T-helper 2 cell treated with Interferon-gamma antibody and Interleukin-4, amounts not matched to agents 5 μg/mL and 100 μg/mL, for 36 hours (primary cell): ENCODE measurements around the gene CDC42EP4.
"Not testable (repeated sequence)": the region's sequence is repeated elsewhere in the genome, so short reads cannot be mapped to it uniquely, and the experiment has no call there.

ENCODE experiments used
- DNase-seq: peaks from one replicate; pipeline ENCODE4 v3.0.0; 2021; ENCODE audit warnings: low spot score
- H3K27ac Mint-ChIP-seq: one replicate; pipeline ENCODE4 v1.8.0; 2021; ENCODE audit warnings: mild to moderate bottlenecking, mixed read lengths
- H3K27me3 Mint-ChIP-seq: one replicate; pipeline ENCODE4 v1.8.0; 2021; ENCODE audit warnings: low read depth, mixed read lengths
- H3K36me3 Mint-ChIP-seq: one replicate; pipeline ENCODE4 v1.8.0; 2021; ENCODE audit warnings: low read depth, mixed read lengths
- H3K4me1 Mint-ChIP-seq: one replicate; pipeline ENCODE4 v1.8.0; 2021; ENCODE audit warnings: low read depth, mixed read lengths
- H3K4me3 Mint-ChIP-seq: one replicate; pipeline ENCODE4 v1.8.0; 2022; ENCODE audit warnings: mild to moderate bottlenecking, moderate library complexity, mixed read lengths
- H3K9me3 Mint-ChIP-seq: one replicate; pipeline ENCODE4 v1.8.0; 2021; ENCODE audit warnings: mixed read lengths

The CDC42EP4 gene

DNA sequence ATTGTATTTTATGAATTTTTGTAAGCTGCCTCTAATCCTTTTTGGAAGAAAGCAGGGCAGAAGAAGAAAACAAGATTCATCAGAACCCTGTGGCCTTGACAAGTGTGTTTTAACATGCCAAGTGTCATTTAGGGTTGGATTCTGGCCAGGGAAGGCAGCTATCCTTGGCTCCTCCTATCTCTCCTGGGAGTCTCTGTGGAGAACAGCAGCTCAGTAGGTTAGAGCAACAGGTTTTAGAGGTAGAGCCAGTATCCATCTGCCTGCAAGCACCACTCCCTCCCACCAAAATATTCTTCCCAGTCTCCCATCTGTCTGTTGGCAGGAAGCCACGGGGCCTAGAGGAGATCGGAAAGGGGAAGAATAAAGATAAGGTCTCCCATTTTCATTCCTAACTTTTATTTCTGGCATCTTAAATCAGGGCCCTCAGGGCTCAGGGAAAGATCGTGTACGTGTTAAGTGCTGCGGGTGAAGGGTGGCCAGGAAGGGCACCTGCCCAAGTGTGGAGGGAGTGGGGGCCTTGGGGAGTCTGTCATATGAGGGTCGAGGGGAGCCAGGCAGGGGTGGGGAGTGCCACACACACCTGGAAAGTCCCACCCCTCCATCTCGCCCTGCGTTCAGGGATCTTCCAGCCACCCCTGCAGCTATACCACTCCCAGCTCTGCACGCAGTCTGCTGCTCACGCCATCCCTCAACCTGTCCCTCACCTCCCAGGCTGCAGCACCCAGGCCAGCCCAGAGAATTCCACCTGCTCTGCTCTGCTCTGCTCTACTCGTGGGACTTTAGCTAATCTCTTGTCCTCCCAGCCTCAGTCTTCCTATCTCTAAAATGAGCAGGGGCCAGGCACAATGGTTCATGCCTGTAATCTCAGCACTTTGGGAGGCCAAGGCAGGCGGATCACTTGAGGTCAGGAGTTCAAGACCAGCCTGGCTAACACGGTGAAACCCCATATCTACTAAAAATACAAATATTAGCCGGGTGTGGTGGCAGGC is 33.0 kb downstream of the CDC42EP4 start:
- no peak for DNase-seq
- no peaks in the 10 kb centered on the region for H3K36me3 Mint-ChIP-seq
- H3K9me3 Mint-ChIP-seq: no peaks in the 10 kb centered on the region
- no peaks in the 10 kb centered on the region for H3K4me1 Mint-ChIP-seq
- no peak overlapping the region for H3K4me3 Mint-ChIP-seq
- H3K27me3 Mint-ChIP-seq: peaks cover 2% of the 10 kb centered on the region
- H3K27ac Mint-ChIP-seq: no peak overlapping the region

- no peak overlapping the region for H3K4me3 Mint-ChIP-seq
- H3K27ac Mint-ChIP-seq: no peak overlapping the region
- H3K9me3 Mint-ChIP-seq: no peaks in the 10 kb centered on the region
- peaks cover 2% of the 10 kb centered on the region for H3K27me3 Mint-ChIP-seq
- no peak for DNase-seq
- no peaks in the 10 kb centered on the region for H3K4me1 Mint-ChIP-seq
- H3K36me3 Mint-ChIP-seq: no peaks in the 10 kb centered on the region
Measured at GRCh38 chr17:73278049-73278464, 33.7 kb downstream of the CDC42EP4 start.

DNA sequence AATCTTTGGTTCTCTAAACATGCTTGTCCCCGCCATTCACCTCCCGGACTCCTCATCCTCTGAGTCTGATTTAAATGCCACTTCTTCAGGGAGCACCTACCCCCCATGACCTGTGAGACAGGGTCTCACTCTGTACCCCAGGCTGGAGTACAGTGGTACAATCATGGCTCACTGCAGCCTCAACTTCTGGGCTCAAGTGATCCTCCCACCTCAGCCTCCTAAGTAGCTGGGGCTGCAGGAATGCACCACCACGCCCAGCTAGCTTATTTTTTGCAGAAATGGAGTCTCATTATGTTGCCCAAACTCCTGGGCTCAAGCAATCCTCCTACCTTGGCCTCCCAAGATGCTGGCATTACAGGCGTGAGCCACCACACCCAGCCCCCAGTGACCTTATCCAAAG is 37.3 kb downstream of the CDC42EP4 start:
- DNase-seq: no peak
- Mint-ChIP-seq H3K36me3 (no peaks in the 10 kb centered on the region), H3K27me3 (peaks cover 2% of the 10 kb centered on the region), H3K9me3 (no peaks in the 10 kb centered on the region), H3K4me3 (no peak overlapping the region), H3K27ac (no peak overlapping the region), H3K4me1 (no peaks in the 10 kb centered on the region)

DNA sequence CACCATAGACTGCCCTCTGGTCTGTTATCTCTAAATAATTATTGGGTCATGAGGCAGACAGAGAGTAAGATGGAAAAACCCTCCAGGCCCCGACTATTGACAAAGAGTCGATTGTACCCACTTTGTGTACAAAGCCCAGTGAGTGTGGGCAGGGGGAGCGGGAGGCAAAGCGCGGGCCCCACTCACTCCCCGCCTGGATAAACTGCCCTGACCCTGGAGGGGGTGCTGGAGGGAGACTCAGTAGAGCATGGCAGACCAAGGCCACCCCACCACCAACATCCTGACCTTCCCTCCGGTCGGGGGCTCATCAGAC is 38.9 kb downstream of the CDC42EP4 start:
- no peaks in the 10 kb centered on the region for H3K4me1 Mint-ChIP-seq
- H3K9me3 Mint-ChIP-seq: no peaks in the 10 kb centered on the region
- H3K27ac Mint-ChIP-seq: no peak overlapping the region
- H3K27me3 Mint-ChIP-seq: no peaks in the 10 kb centered on the region
- no peak for DNase-seq
- H3K36me3 Mint-ChIP-seq: no peaks in the 10 kb centered on the region
- no peak overlapping the region for H3K4me3 Mint-ChIP-seq

- Mint-ChIP-seq H3K9me3 (no peaks in the 10 kb centered on the region), H3K4me3 (no peak overlapping the region), H3K27me3 (no peaks in the 10 kb centered on the region), H3K27ac (no peak overlapping the region), H3K4me1 (no peaks in the 10 kb centered on the region), H3K36me3 (no peaks in the 10 kb centered on the region)
- DNase-seq: no peak
Measured at GRCh38 chr17:73271072-73271471, 40.7 kb downstream of the CDC42EP4 start.

DNA sequence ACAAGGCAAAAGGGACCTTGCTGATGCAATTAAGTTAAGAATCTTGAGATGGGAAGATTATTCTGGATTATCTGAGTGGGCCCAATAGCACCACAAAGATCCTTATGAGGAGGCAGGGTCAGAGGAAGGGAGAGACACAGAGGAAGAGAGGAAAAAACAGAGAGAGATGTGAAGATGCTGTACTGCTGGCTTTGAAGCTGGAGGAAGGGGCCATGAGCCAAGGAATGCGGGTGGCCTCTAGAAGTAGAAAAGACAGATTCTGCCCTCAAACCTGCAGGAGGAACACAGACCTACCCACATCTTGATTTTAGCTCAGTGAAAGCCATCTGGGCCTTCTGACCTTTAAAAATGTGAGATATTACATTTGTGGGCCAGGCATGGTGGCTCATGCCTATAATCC is 42.0 kb downstream of the CDC42EP4 start:
- Mint-ChIP-seq H3K4me1 (no peaks in the 10 kb centered on the region), H3K27ac (no peak overlapping the region), H3K36me3 (no peaks in the 10 kb centered on the region), H3K9me3 (no peaks in the 10 kb centered on the region), H3K4me3 (no peak overlapping the region), H3K27me3 (no peaks in the 10 kb centered on the region)
- no peak for DNase-seq

- no peaks in the 10 kb centered on the region for H3K36me3 Mint-ChIP-seq
- no peaks in the 10 kb centered on the region for H3K27me3 Mint-ChIP-seq
- H3K4me1 Mint-ChIP-seq: no peaks in the 10 kb centered on the region
- H3K4me3 Mint-ChIP-seq: no peak overlapping the region
- H3K27ac Mint-ChIP-seq: no peak overlapping the region
- no peak for DNase-seq
- no peaks in the 10 kb centered on the region for H3K9me3 Mint-ChIP-seq
Measured at GRCh38 chr17:73269329-73269615, 42.5 kb downstream of the CDC42EP4 start.

- H3K36me3 Mint-ChIP-seq: no peaks in the 10 kb centered on the region
- DNase-seq: no peak
- H3K4me3 Mint-ChIP-seq: no peak overlapping the region
- H3K27ac Mint-ChIP-seq: no peak overlapping the region
- no peaks in the 10 kb centered on the region for H3K27me3 Mint-ChIP-seq
- no peaks in the 10 kb centered on the region for H3K9me3 Mint-ChIP-seq
- H3K4me1 Mint-ChIP-seq: no peaks in the 10 kb centered on the region
Measured at GRCh38 chr17:73268582-73269328, 43.0 kb downstream of the CDC42EP4 start.

DNA sequence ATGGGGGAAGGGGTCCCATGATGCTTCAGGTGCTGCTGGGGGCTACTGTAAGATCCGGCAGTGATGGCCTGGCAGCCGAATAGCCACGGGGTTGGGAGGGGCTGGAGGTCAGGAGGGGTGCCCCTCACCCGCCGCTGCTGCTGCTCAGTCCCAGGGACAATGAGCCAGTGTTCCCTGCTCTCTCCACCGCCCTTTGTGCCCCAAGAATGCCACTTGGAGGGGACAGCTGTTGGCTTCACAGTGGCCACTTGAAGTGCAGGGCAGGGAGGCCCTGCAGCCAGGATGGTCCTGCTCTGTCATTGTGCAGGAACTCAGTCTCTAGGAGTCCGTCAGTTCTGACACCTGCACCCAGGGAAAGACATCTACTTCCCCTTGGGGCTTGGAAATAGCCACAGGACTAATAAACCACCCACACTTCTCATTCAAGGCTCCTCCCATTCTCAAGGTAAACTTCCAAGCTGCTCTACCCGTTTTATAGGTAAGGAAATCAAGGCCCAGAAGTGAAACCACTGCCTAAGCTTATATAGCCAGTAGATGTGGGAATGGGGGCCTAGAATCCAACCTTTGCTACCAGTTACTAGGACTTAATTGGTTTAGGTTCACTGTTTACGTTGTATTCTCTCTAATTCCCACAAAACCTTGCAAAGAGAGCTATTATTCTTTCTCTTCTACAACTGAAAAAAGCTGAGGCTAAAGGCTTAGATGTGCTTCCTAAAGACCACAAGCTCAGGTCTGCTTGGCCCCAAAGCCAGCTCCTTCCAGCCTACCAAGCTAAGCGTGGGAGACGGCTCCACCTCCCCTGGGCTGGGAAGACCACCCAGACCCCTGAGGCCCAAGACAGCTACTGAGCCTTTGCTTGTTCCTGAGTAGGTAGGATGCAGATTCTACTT is 43.9 kb downstream of the CDC42EP4 start:
- no peak overlapping the region for H3K27ac Mint-ChIP-seq
- no peak overlapping the region for H3K4me3 Mint-ChIP-seq
- no peak for DNase-seq
- H3K27me3 Mint-ChIP-seq: no peaks in the 10 kb centered on the region
- H3K36me3 Mint-ChIP-seq: no peaks in the 10 kb centered on the region
- no peaks in the 10 kb centered on the region for H3K9me3 Mint-ChIP-seq
- no peaks in the 10 kb centered on the region for H3K4me1 Mint-ChIP-seq

DNA sequence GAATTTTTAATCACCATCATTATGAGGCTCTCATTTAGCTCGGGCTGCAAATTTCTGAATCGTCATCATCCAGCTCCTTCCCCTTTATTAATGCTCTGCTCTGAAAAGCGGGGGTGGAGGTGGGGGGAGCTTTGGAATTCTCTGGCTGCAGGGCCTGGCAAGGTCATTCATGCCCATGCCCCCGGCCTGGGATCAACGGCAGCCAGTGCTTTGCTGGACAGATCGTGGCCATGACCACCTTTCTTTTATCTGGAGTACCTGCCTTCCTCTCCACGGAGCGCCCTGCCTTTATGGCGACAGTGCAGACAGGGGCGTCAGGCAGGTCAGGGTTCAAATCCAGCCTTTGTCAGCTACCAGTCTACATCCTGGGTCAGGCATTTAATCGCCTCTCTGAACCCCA is 45.0 kb downstream of the CDC42EP4 start:
- Mint-ChIP-seq H3K27ac (no peak overlapping the region), H3K27me3 (no peaks in the 10 kb centered on the region), H3K9me3 (no peaks in the 10 kb centered on the region), H3K36me3 (no peaks in the 10 kb centered on the region), H3K4me1 (no peaks in the 10 kb centered on the region), H3K4me3 (no peak overlapping the region)
- DNase-seq: no peak

DNA sequence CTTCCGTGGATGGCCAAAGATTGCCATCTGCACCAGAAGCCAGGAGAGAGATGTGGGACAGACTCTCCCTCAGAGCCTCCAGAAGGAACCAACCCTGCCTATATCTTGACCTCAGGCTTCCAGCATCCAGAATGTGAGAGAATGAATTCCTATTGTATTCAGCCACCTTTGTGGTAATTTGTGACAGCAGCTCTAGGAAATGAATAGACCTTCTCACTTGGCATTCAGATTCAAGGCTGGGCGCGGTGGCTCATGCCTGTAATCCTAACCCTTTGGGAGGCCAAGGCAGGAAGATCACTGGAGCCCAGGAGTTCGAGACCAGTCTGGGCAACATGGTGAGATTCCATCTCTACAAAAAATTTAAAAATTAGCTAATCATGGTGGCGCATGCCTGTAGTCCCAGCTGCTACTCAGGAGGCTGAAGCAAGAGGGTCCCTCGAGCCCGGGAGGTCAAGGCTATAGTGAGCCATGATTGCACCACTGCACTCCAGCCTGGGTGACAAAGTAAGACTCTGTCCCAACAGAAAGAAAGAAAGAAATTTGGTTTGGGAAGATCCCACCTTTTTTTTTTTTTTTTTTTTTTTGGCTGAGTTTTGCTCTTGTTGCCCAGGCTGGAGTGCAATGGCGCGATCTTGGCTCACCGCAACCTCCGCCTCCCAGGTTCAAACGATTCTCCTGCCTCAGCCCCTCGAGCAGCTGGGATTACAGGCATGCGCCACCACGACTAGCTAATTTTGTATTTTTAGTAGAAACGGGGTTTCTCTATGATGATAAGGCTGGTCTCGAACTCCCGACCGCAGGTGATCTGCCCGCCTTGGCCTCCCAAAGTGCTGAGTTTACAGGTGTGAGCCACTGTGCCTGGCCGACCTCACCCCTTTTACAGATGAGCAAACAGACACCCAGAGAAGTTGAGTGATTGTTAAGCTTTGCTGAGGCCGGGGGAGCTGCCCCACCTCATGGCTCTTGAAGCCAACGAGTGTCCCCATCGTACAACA is 45.9 kb downstream of the CDC42EP4 start:
- H3K27me3 Mint-ChIP-seq: no peaks in the 10 kb centered on the region
- no peak overlapping the region for H3K27ac Mint-ChIP-seq
- no peaks in the 10 kb centered on the region for H3K4me1 Mint-ChIP-seq
- no peaks in the 10 kb centered on the region for H3K36me3 Mint-ChIP-seq
- no peak for DNase-seq
- H3K9me3 Mint-ChIP-seq: no peaks in the 10 kb centered on the region
- no peak overlapping the region for H3K4me3 Mint-ChIP-seq

DNA sequence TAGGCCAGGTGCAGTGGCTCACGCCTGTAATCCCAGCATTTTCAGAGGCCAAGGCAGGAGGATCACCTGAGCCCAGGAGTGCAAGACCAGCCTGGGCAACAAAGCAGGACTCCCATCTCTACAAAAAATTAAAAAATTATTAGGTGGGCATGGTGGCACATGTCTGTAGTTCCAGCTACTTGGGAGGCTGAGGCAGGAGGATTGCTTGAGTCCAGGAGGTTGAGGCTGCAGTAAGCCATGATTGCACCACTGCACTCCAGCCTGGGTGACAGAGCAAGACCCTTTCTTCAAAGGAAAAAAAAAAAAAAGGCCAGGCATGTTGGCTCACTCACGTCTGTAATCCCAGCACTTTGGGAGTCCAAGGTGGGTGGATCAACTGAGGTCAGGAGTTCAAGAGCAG is 47.4 kb downstream of the CDC42EP4 start:
- not testable (repeated sequence) for H3K9me3 Mint-ChIP-seq, H3K4me1 Mint-ChIP-seq, DNase-seq, H3K4me3 Mint-ChIP-seq, H3K27me3 Mint-ChIP-seq, H3K36me3 Mint-ChIP-seq, H3K27ac Mint-ChIP-seq
